GM12872 (cell line): ENCODE data around the gene SPAG7.

Source experiments
- TF ChIP-seq, protein P1 (sequence below): IDR thresholded peaks from 3 replicates; pipeline ENCODE4 v1.5.1; 2011; ENCODE audit warnings: low read depth, mild to moderate bottlenecking, low read length, moderate library complexity; ENCODE audit not compliant: insufficient read depth

SPAG7 gene

DNA sequence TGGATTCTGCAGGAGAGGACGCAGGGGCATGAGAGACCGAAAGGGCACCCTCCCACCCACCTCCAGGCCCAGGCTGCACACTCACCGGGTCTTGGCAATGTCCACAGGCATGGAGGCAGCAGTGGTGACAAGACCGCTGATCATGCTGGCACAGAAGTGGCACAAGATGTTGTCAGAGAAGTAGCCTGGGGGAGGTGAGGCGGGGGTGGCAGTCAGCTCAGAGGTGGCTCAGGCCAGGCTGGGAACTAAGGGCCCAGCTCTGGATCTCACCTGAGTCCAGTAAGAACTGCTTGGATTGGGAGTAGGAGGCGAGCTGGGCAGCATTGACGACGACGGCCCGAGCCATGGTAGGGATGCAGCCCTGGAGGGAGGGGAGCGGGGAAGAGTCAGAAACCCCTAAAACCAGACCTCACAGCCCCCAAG is 29.5 kb downstream of the SPAG7 start:
- TF ChIP-seq, protein P1, sequence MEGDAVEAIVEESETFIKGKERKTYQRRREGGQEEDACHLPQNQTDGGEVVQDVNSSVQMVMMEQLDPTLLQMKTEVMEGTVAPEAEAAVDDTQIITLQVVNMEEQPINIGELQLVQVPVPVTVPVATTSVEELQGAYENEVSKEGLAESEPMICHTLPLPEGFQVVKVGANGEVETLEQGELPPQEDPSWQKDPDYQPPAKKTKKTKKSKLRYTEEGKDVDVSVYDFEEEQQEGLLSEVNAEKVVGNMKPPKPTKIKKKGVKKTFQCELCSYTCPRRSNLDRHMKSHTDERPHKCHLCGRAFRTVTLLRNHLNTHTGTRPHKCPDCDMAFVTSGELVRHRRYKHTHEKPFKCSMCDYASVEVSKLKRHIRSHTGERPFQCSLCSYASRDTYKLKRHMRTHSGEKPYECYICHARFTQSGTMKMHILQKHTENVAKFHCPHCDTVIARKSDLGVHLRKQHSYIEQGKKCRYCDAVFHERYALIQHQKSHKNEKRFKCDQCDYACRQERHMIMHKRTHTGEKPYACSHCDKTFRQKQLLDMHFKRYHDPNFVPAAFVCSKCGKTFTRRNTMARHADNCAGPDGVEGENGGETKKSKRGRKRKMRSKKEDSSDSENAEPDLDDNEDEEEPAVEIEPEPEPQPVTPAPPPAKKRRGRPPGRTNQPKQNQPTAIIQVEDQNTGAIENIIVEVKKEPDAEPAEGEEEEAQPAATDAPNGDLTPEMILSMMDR: no peak

DNA sequence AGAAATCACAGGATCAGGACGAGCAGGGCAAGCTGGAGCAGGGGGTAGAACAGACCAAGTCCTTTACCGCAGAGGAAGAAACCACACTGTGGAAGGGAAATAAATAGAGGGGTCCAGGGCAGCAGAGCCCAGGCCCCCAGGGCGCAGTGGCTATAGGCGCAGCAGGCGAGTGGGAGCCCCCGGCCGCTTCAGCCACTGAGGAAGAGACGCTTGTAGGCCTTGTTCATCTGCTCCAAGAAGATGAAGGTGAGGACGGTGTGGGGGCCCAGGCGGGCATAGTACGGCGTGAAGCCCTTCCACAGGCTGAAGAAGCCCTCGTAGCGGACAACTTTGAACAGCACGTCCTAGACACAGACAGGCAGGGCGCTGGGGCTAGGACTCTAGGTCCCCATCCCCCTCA is 30.1 kb downstream of the SPAG7 start:
- TF ChIP-seq, protein P1: no peak

DNA sequence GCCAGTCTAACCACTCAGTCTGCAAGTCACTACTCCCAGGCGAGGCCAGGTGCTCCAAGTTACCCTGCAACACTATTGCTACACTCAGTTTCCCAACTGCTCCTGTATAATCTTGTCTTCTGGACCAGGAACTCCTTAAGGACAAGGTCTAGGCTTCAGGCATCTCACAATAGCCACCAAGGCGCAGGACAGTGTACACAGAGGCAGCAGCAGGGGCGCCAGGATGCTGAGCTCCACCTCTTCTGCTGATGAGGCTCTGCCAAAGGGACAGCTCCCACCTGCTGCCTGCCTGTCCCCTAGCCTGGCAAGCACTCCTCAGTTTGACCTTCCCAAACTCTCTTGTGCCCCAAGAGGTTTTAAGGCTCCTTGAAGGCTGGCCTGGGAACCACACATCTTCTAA is 31.2 kb downstream of the SPAG7 start:
- TF ChIP-seq, protein P1: no peak

DNA sequence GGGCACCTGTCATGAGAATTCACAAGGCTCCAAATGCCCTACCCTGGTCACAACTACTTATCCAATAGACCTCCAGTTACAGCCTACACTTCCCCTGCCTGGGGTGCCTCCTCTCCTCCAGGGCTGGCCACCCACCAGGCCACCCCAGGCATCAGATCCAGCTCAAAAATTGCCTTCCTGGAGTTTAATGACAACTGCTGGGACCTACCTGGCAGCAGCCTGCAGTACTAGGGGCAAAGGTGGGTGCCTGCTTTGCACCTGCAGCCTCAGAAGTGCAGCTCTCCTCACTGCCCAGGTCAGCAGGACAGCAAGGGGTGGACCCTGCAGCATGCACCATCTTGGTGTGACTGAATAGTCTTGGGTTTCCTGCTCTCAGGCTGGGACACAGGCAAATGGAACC is 32.0 kb downstream of the SPAG7 start:
- TF ChIP-seq, protein P1: no peak

DNA sequence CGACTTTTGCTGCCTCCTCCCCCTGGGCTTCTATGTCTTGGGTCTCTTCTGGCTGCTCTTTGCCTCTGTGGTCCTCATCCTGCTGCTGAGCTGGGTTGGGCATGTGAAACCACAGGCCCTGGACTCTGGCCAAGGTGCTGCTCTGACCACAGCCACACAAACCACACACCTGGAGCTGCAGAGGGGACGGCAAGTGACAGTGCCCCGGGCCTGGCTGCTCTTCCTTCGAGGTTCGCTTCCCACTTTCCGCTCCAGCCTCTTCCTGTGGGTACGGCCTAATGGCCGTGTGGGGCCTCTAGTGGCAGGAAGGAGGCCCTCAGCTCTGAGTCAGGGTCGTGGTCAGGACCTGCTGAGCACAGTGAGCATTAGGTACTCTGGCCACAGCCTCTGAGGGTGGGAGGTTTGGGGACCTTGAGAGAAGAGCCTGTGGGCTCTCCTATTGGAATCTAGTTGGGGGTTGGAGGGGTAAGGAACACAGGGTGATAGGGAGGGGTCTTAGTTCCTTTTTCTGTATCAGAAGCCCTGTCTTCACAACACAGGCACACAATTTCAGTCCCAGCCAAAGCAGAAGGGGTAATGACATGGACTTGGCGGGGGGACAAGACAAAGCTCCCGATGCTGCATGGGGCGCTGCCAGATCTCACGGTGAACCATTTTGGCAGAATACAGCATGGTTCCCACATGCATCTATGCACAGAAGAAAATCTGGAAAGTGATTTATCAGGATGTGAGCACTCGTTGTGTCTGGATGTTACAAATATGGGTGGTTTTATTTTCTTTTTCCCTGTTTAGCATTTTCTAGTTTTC is 33.2 kb downstream of the SPAG7 start:
- TF ChIP-seq, protein P1: peak; percentile 30; the same call in 1 of the 3 replicates

DNA sequence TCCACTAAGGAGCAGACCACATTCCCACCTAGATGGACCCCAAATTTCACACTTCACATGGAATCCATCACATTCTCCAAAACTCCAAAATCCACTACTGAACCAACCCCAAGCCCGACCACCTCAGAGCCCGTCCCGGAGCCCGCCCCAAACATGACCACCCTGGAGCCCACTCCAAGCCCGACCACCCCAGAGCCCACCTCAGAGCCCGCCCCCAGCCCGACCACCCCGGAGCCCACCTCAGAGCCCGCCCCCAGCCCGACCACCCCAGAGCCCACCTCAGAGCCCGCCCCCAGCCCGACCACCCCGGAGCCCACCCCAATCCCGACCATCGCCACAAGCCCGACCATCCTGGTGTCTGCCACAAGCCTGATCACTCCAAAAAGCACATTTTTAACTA is 34.0 kb downstream of the SPAG7 start:
- TF ChIP-seq, protein P1: no peak

DNA sequence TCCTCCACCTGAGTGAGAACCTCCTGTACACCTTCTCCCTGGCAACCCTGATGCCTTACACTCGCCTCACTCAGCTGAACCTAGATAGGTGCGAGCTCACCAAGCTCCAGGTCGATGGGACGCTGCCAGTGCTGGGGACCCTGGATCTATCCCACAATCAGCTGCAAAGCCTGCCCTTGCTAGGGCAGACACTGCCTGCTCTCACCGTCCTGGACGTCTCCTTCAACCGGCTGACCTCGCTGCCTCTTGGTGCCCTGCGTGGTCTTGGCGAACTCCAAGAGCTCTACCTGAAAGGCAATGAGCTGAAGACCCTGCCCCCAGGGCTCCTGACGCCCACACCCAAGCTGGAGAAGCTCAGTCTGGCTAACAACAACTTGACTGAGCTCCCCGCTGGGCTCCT is 34.9 kb downstream of the SPAG7 start:
- TF ChIP-seq, protein P1: no peak
